HG03103 (cell line): Measurements from ENCODE around the gene RMND5B.
"Not testable (repeated sequence)": the region's sequence is repeated elsewhere in the genome, so short reads cannot be mapped to it uniquely, and the experiment has no call there.

Experiments used
- ATAC-seq: cut with Tn5 transposase; IDR thresholded peaks from one replicate; pipeline ENCODE4 v1.9.1; 2021; ENCODE audit warnings: low read depth; ENCODE audit not compliant: unreplicated experiment

The RMND5B gene

GRCh38 chr5:178127300-178128009, 3.4 kb upstream of the RMND5B start:
- ATAC-seq, result not testable (repeated sequence)

GRCh38 chr5:178129296-178129695, 1.5 kb upstream of the RMND5B start:
- ATAC-seq, result no peak

- not testable (repeated sequence) for ATAC-seq
Observed at GRCh38 chr5:178130234-178130575, 609 bp upstream of the RMND5B start.

DNA sequence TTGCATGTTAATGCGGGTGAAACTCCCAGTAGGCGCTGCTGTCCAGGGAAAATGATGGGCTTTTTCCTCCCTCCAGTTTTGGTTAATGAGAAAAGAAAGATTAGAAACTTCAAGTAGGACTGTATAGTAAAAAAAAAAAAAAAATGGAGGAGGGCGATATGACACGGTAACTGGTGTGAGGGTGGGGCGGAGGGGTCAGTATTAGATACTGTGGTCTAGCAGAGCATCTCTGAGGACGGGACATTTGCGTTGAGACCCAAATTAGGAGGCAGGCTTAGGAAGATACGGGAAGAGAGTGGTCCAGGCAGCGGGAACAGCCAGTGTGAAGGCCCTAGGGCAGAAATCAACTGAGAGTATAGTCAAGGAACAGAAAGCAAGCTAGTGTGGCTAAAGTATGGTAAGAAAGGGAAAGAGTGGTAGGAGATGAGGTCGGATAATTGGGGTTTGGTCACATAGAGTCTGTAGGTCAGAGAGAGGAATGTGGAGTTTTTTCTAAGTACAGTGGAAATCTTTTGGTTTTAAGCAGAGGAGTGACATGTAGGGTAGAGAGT, 707 bp downstream of the RMND5B start:
- ATAC-seq, result no peak

DNA sequence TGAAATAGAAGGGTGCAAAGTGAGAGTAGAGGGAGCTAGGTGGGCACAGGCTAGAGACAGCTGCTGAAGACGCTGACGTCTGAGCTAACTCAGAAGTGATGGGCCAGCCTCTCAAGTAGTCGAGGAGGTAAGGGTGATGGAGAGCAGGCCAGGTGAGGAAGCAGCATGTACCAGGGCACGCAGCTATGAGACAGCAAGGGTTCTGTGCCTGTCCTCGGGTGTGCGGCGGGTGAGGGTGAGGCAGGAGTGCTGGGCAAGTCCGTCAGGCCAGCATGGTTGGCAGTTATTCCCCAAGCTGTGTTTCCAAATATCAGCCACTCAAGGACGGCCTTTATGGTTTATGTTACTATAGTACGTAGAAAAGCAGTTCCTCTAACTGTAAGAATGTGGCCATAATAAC, 6.2 kb downstream of the RMND5B start:
- ATAC-seq, result no peak

- no peak for ATAC-seq
Observed at GRCh38 chr5:178137991-178138390, 7.2 kb downstream of the RMND5B start.

- ATAC-seq, result no peak
Observed at GRCh38 chr5:178141550-178141949, 10.7 kb downstream of the RMND5B start.

DNA sequence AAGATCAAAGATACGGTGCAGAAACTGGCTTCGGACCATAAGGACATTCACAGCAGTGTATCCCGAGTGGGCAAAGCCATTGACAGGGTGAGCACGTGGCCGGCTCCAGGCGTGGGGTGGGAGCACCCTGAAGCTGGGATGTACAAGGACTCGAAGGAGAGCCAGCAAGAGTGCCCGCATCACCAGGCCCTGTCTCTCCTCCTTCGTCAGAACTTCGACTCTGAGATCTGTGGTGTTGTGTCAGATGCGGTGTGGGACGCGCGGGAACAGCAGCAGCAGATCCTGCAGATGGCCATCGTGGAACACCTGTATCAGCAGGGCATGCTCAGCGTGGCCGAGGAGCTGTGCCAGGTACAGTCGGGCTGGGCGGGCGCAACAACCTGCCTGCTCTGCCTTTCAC, 11.8 kb downstream of the RMND5B start:
- no peak for ATAC-seq

GRCh38 chr5:178143246-178143645, 12.4 kb downstream of the RMND5B start:
- no peak for ATAC-seq

GRCh38 chr5:178143901-178144300, 13.1 kb downstream of the RMND5B start:
- no peak for ATAC-seq

GRCh38 chr5:178145965-178146820, 15.4 kb downstream of the RMND5B start:
- ATAC-seq, result peak; percentile 70

DNA sequence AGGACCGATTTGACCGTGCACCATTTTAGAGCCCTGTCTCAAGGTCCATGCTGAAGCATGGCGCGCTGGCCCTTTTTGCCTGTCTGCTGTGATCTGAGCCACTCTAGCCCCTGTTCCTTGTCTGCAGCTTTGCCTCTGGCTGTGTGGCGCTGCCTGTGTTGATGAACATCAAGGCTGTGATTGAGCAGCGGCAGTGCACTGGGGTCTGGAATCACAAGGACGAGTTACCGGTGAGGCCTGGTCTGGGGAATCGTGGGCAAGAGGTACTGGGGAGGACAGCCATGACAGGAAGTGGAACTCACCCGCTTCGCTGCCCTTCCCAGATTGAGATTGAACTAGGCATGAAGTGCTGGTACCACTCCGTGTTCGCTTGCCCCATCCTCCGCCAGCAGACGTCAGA, 16.6 kb downstream of the RMND5B start:
- no peak for ATAC-seq

- ATAC-seq, result no peak
Observed at GRCh38 chr5:178149199-178149932, 18.6 kb downstream of the RMND5B start.

DNA sequence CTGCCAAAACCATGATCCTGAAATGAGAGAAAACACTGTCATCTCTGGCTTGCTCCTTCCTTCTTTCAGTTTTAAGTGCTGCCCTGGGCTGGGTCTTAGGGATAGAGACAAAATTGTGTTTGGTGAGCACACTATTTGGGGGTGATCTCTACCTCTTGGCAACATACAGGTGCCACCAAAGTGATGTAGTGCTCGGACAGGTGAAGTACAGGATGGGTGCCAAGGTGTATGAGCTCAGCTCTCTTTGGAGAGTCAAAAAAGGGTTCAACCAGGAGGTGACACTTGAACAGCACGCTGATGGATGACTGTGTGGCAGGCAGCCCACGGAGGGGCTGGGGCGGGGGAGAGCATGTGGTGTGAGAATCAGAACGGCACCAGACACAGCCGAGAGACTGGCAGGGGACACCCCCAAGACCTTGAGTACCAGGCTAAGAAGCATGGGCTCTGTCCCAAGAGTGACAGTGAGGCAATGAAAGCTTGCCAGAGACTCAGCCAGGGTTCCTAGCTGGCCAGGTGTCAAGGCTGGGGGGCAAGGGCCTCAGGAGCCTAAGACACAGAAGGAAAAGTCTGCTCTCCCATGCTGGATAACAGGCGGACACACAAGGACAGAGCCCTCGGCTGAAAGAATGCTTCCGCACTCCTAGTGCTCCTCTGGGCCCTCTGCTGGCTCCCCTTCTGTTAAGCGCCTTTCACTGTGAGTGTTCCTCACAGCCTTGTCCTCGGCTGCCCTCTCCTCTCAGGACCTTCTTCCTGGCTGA, 20.3 kb downstream of the RMND5B start:
- ATAC-seq, result no peak

DNA sequence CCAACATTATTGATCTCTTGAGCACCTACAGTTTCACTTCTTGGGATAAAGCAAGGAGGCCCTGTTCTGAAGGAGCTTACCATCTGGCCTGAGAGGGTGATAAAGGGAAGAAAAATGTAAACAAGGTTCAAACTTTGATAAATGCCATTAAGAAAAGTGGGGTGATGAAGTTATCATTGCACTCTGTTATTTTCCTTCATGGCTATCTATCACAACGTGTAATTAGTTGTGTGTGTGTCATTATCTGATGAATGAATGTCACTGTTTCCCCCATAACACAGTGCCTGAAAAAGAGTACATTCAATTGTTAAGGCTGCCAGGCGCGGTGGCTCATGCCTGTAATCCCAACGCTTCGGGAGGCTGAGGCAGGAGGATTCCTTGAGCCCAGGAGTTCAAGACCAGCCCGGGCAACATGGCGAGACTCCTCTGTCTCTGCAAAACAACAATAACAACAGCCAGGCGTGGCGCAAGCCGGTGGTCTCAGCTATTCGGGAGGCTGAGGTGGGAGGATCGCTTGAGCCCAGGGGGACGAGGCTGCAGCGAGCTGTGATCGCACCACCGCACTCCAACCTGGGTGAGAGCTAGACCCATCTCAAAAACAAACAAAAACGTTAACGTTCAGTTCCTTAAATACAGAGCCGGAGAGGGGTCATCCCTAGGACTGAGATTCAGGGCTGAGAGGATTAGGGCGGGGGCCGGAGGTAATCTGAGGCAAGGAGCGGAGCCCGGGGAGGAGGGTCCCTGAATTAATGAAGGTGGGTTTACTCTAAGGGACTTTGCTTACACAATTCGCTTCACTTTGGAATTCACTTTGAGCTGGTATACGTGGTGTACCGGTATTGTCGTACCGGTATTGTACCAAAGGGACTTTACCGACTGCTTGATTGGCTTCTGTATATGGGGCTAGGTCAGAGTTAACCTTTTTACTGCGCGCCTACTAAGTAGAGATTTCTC, 22.0 kb downstream of the RMND5B start:
- ATAC-seq, result no peak

- ATAC-seq, result peak; percentile 97
Observed at GRCh38 chr5:178153530-178154340, 22.9 kb downstream of the RMND5B start, which contains the start of gene NHP2. Gene NHP2 (minus strand): TSS chr5:178153885. CDS start chr5:178153817, 68 bp downstream.

DNA sequence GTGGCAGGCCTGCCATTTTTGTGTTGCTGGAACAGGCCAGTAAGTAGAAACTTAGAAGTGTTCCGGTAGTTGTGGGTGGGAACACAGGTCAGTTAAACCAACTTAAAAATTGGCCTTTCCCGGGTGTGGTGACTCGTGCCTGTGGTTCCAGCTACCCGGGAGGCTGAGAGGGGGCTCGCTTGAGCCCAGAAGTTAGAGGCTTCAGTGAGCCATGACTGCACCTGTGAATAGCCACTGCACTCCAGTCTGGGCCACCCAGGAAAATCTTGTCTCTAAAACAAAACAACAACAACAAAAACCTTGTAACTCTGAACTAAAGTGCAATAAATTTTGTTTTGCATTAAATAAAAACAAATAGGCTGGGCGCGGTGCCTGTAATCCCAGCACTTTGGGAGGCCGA, 24.3 kb downstream of the RMND5B start:
- ATAC-seq, result no peak

GRCh38 chr5:178160176-178160575, 29.4 kb downstream of the RMND5B start:
- no peak for ATAC-seq
